Measurements from ENCODE around the gene SLC25A34. TPM values are rescaled to one million over a fixed set of nuclear protein-coding genes. Genes with fewer than 3 reads are reported as not detected.

The SLC25A34 gene
- total RNA-seq, 2 experiments from 2014 or later: 1.4 to 2.2 TPM

DNA sequence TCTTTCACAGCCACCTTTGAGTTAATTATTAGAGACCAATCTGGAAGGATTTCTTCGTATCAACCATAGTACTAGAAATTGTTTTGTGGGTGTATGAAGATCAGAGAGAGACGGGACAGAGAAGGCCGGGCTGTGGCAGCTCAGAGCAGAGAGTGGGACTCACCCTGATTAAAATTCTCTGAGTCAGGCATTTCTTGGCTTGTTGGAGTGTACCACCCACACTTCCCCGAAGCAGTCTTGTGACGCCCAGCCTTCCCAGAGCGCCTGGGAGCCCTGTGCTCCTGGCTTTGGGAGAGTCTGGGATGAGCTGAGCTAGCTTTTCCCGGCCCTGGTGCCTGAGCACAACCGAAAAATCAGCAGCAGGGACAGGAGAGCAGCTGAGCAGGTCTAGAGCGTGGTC lies 32.5 kb upstream of the SLC25A34 start:
- Histone ChIP-seq H3K4me3 (ENCODE audit: low read depth, low read length, poor library complexity, severe bottlenecking) (no peak overlapping the region), H3K27ac (ENCODE audit: low read depth, low read length, poor library complexity, severe bottlenecking) (no peak overlapping the region), H4K20me1 (ENCODE audit: insufficient read depth, low read length) (no peaks in the 10 kb centered on the region), H3K9me2 (ENCODE audit: insufficient read depth, low read length) (no peaks in the 10 kb centered on the region), H3K79me2 (ENCODE audit: insufficient read depth, low read depth, low read length) (peaks cover 14% of the 10 kb centered on the region; the same call in 1 of the 2 replicates), H2AFZ (ENCODE audit: low read length) (no peak overlapping the region), H3K4me1 (ENCODE audit: insufficient read depth, low read length, poor library complexity, severe bottlenecking) (peaks cover 11% of the 10 kb centered on the region), H3K4me2 (ENCODE audit: low read length) (no peak overlapping the region), H3K9me3 (ENCODE audit: low read length) (no peaks in the 10 kb centered on the region), H3K36me3 (ENCODE audit: insufficient read depth, low read length) (peaks cover 6% of the 10 kb centered on the region)
- TF ChIP-seq, protein P1, sequence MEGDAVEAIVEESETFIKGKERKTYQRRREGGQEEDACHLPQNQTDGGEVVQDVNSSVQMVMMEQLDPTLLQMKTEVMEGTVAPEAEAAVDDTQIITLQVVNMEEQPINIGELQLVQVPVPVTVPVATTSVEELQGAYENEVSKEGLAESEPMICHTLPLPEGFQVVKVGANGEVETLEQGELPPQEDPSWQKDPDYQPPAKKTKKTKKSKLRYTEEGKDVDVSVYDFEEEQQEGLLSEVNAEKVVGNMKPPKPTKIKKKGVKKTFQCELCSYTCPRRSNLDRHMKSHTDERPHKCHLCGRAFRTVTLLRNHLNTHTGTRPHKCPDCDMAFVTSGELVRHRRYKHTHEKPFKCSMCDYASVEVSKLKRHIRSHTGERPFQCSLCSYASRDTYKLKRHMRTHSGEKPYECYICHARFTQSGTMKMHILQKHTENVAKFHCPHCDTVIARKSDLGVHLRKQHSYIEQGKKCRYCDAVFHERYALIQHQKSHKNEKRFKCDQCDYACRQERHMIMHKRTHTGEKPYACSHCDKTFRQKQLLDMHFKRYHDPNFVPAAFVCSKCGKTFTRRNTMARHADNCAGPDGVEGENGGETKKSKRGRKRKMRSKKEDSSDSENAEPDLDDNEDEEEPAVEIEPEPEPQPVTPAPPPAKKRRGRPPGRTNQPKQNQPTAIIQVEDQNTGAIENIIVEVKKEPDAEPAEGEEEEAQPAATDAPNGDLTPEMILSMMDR (conservative IDR thresholded peaks at IDR 0.05; ENCODE audit: low read length): no peak
- TF ChIP-seq EZH2phosphoT487 (IDR thresholded peaks at IDR 0.05; ENCODE audit: borderline replicate concordance, low read depth, low read length): no peak
- ChIA-PET CTCF (ENCODE audit: unreplicated experiment) (no interaction called here), POLR2A (interaction anchor here (0.5 kb wide), 1 partner anchor 132 kb away, joined by 4 read pairs; no protein-coding TSS in a partner anchor)
- no peak for DNase-seq (ENCODE audit: low spot score)
- intact Hi-C loops (cut with micrococcal nuclease; ENCODE audit: unreplicated experiment): no loop called here
- no TSS peak for BruUV-seq (replicated peaks)

- Histone ChIP-seq H3K27ac (ENCODE audit: low read depth, low read length, poor library complexity, severe bottlenecking) (no peak overlapping the region), H3K4me3 (ENCODE audit: low read depth, low read length, poor library complexity, severe bottlenecking) (no peak overlapping the region), H3K79me2 (ENCODE audit: insufficient read depth, low read depth, low read length) (peaks cover 4% of the 10 kb centered on the region; the same call in 1 of the 2 replicates), H2AFZ (ENCODE audit: low read length) (no peak overlapping the region), H3K36me3 (ENCODE audit: insufficient read depth, low read length) (peaks cover 6% of the 10 kb centered on the region), H3K4me2 (ENCODE audit: low read length) (no peak overlapping the region), H3K4me1 (ENCODE audit: insufficient read depth, low read length, poor library complexity, severe bottlenecking) (peaks cover 8% of the 10 kb centered on the region), H3K9me2 (ENCODE audit: insufficient read depth, low read length) (no peaks in the 10 kb centered on the region), H4K20me1 (ENCODE audit: insufficient read depth, low read length) (no peaks in the 10 kb centered on the region), H3K9me3 (ENCODE audit: low read length) (no peaks in the 10 kb centered on the region)
- ChIA-PET CTCF (ENCODE audit: unreplicated experiment) (no interaction called here), POLR2A (no interaction called here)
- intact Hi-C loops (cut with micrococcal nuclease; ENCODE audit: unreplicated experiment): no loop called here
- DNase-seq (ENCODE audit: low spot score): no peak
- no TSS peak for BruUV-seq (replicated peaks)
- TF ChIP-seq EZH2phosphoT487 (IDR thresholded peaks at IDR 0.05; ENCODE audit: borderline replicate concordance, low read depth, low read length): no peak
- TF ChIP-seq, protein P1 (conservative IDR thresholded peaks at IDR 0.05; ENCODE audit: low read length): no peak
Measured at GRCh38 chr1:15704526-15705183, 31.4 kb upstream of the SLC25A34 start.

DNA sequence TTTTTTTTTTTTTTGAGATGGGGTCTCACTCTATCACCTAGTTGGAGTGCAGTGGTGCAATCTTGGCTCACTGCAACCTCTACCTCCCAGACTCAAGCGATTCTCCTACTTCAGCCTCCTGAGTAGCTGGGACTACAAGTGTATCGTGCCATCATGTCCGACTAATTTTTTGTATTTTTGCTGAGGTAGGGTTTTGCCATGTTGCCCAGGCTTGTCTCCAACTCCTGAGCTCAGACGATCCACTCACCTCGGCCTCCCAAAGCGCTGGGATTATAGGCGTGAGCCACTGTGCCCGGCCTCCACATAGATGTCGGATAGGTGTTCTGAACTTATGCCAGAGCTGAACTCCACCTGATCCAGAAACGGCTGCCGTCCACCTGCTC lies 30.9 kb upstream of the SLC25A34 start:
- intact Hi-C loops (cut with micrococcal nuclease; ENCODE audit: unreplicated experiment): no loop called here
- Histone ChIP-seq H3K4me3 (ENCODE audit: low read depth, low read length, poor library complexity, severe bottlenecking) (no peak overlapping the region), H3K79me2 (ENCODE audit: insufficient read depth, low read depth, low read length) (no peaks in the 10 kb centered on the region; the same call in 1 of the 2 replicates)

More for the DNA sequence above, 30.9 kb upstream of the SLC25A34 start:
- POLR2A ChIA-PET: no interaction called here
- Histone ChIP-seq H3K4me1 (ENCODE audit: insufficient read depth, low read length, poor library complexity, severe bottlenecking) (peaks cover 3% of the 10 kb centered on the region), H4K20me1 (ENCODE audit: insufficient read depth, low read length) (no peaks in the 10 kb centered on the region), H3K9me2 (ENCODE audit: insufficient read depth, low read length) (no peaks in the 10 kb centered on the region), H3K36me3 (ENCODE audit: insufficient read depth, low read length) (peaks cover 6% of the 10 kb centered on the region), H3K9me3 (ENCODE audit: low read length) (no peaks in the 10 kb centered on the region), H3K27ac (ENCODE audit: low read depth, low read length, poor library complexity, severe bottlenecking) (no peak overlapping the region), H2AFZ (ENCODE audit: low read length) (no peak overlapping the region), H3K4me2 (ENCODE audit: low read length) (no peak overlapping the region)
- CTCF ChIA-PET (ENCODE audit: unreplicated experiment): no interaction called here
- no TSS peak for BruUV-seq (replicated peaks)
- DNase-seq (ENCODE audit: low spot score): no peak
- TF ChIP-seq, protein P1 (conservative IDR thresholded peaks at IDR 0.05; ENCODE audit: low read length): no peak
- TF ChIP-seq EZH2phosphoT487 (IDR thresholded peaks at IDR 0.05; ENCODE audit: borderline replicate concordance, low read depth, low read length): no peak
